Thyroid gland (tissue), 4 donors: ENCODE measurements around the gene PARD6A.

Experiments used
- CTCF ChIP-seq, 6 experiments: fragments of 200-600 bp in 3 of 6; fragments of 450-650 bp in 3 of 6; sonication (generic) in 3 of 6; IDR thresholded peaks; one replicate each; pipeline ENCODE4 v1.5.1; 2016 to 2019; ENCODE audit warnings: antibody characterized with exemption in 6 of 6, mild to moderate bottlenecking in 2 of 6, inconsistent platforms in 1 of 6, moderate library complexity in 1 of 6
- POLR2A ChIP-seq, 2 donors: fragments of 450-650 bp; IDR thresholded peaks; one replicate each; pipeline ENCODE4 v1.6.1; 2017; ENCODE audit warnings: antibody characterized with exemption in 2 of 2, mild to moderate bottlenecking in 2 of 2, moderate library complexity in 1 of 2

GRCh38 chr16:67652578-67653127, 8.1 kb upstream of the PARD6A start:
- TF ChIP-seq CTCF (IDR thresholded peaks at IDR 0.05), result no peak
- no peak for TF ChIP-seq POLR2A (IDR thresholded peaks at IDR 0.05)
